K562 (cell line): ENCODE measurements around the gene ANKS1A.

ENCODE experiments used
- BCL6 ChIP-seq: fragments of 250-450 bp; sonication (Bioruptor Pico); IDR thresholded peaks from 2 replicates; pipeline ENCODE4 v1.4.0; 2020
- CBX8 ChIP-seq: fragments of 200-600 bp; sonication (generic); IDR thresholded peaks from 2 replicates; pipeline ENCODE4 v1.6.1; 2012; ENCODE audit warnings: borderline replicate concordance, mixed run types, low read depth, mild to moderate bottlenecking, moderate library complexity, mixed read lengths, low read length, control low read depth, inconsistent platforms; ENCODE audit not compliant: poor library complexity, severe bottlenecking; ENCODE audit errors: extremely low read depth
- RAD21 ChIP-seq, 2 experiments: fragments of 250-450 bp in 1 of 2; fragments of 450-650 bp in 1 of 2; sonication (Bioruptor Pico) in 1 of 2; formaldehyde crosslinking in 1 of 2; IDR thresholded peaks in 1 of 2; conservative IDR thresholded peaks in 1 of 2; 2 replicates each; pipeline versions ENCODE4 v1.4.0 to v1.8.0; 2020 to 2022; ENCODE audit warnings: mild to moderate bottlenecking in 2 of 2, moderate library complexity in 1 of 2
- ZNF316 ChIP-seq: fragments of 450-650 bp; IDR thresholded peaks from 2 replicates; pipeline ENCODE4 v1.6.1; 2016
- ZNF76 ChIP-seq: fragments of 250-450 bp; sonication (Bioruptor Pico); IDR thresholded peaks from 2 replicates; pipeline ENCODE4 v1.4.0; 2020; ENCODE audit warnings: mild to moderate bottlenecking, moderate library complexity, borderline replicate concordance
- TF ChIP-seq, protein P1 (sequence below), 2 experiments: fragments of 450-650 bp in 1 of 2; sonication (generic) in 1 of 2; formaldehyde crosslinking; conservative IDR thresholded peaks; 2 replicates each; pipeline versions ENCODE4 v1.4.0 to v1.8.1; 2020 to 2022; ENCODE audit warnings: mild to moderate bottlenecking in 1 of 2, missing genetic modification reagents in 1 of 2

GRCh38 chr6:34957231-34957783, 68.3 kb downstream of the ANKS1A start:
- TF ChIP-seq RAD21 (CRISPR knock-in tag; conservative IDR thresholded peaks at IDR 0.05 in 1 of 2, IDR thresholded peaks at IDR 0.05 in 1 of 2): no peak
- TF ChIP-seq CBX8: no peak
- no peak for TF ChIP-seq ZNF76
- TF ChIP-seq, protein P1, sequence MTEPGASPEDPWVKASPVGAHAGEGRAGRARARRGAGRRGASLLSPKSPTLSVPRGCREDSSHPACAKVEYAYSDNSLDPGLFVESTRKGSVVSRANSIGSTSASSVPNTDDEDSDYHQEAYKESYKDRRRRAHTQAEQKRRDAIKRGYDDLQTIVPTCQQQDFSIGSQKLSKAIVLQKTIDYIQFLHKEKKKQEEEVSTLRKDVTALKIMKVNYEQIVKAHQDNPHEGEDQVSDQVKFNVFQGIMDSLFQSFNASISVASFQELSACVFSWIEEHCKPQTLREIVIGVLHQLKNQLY (CRISPR knock-in tag; conservative IDR thresholded peaks at IDR 0.05): no peak
- TF ChIP-seq BCL6: no peak
- TF ChIP-seq ZNF316: peak; percentile 59
